ENCODE data around the gene TNRC6B. TPM values are rescaled to one million over a fixed set of nuclear protein-coding genes. Genes with fewer than 3 reads are reported as not detected.
A peak's percentile ranks its signal among the peaks of the same experiment; 100 is the strongest.

Gene TNRC6B
- total and polyA plus RNA-seq, 4 donors = 6.2 to 70.4 (median 26.5) TPM

GRCh38 chr22:40238425-40239344 is 61.0 kb downstream of the TNRC6B start:
- Histone ChIP-seq H3K36me3 (ENCODE audit: control insufficient read depth in 4 of 4, insufficient read depth in 4 of 4, low read length in 4 of 4) (peaks cover 0 to 4% (median 2%) of the 10 kb centered on the region in 4 donors), H3K9me3 (ENCODE audit: control insufficient read depth in 4 of 4, insufficient read depth in 3 of 4, low read length in 3 of 4) (no peaks in the 10 kb centered on the region), H3K4me3 (no peak overlapping the region), H3K27ac (ENCODE audit: low read depth in 1 of 2, low read length in 1 of 2) (peak overlapping the region; percentile 44 to 53), H3K9ac (ENCODE audit: insufficient read depth in 1 of 2, low read length in 2 of 2) (no peak overlapping the region), H3K27me3 (ENCODE audit: control insufficient read depth in 3 of 3, insufficient read depth in 3 of 3, low read length in 2 of 3) (no peaks in the 10 kb centered on the region), H3K4me1 (ENCODE audit: control insufficient read depth in 5 of 5, insufficient read depth in 5 of 5, low read length in 5 of 5) (peaks cover 0 to 26% (median 9%) of the 10 kb centered on the region in 5 donors)
- ATAC-seq (ENCODE audit: insufficient read depth, low FRiP score) = no peak
- 65 to 78% methylated on average over 16 of the region's 16 CpGs for WGBS, 2 donors
- no peak for TF ChIP-seq CTCF (IDR thresholded peaks at IDR 0.05; ENCODE audit: control extremely low read depth, extremely low read depth)
- no peak for DNase-seq

GRCh38 chr22:40239345-40239683 is 61.6 kb downstream of the TNRC6B start:
- Histone ChIP-seq H3K36me3 (ENCODE audit: control insufficient read depth in 4 of 4, insufficient read depth in 4 of 4, low read length in 4 of 4) (peaks cover 0 to 4% (median 0%) of the 10 kb centered on the region in 4 donors), H3K27ac (ENCODE audit: low read depth in 1 of 2, low read length in 1 of 2) (peak overlapping the region; percentile 44 to 53), H3K9ac (ENCODE audit: insufficient read depth in 1 of 2, low read length in 2 of 2) (no peak overlapping the region), H3K9me3 (ENCODE audit: control insufficient read depth in 4 of 4, insufficient read depth in 3 of 4, low read length in 3 of 4) (no peaks in the 10 kb centered on the region), H3K27me3 (ENCODE audit: control insufficient read depth in 3 of 3, insufficient read depth in 3 of 3, low read length in 2 of 3) (no peaks in the 10 kb centered on the region), H3K4me1 (ENCODE audit: control insufficient read depth in 5 of 5, insufficient read depth in 5 of 5, low read length in 5 of 5) (peaks cover 0 to 26% (median 9%) of the 10 kb centered on the region in 5 donors), H3K4me3 (no peak overlapping the region)
- DNase-seq = no peak
- WGBS, 2 donors = 80 to 88% methylated on average over 4 of the region's 4 CpGs
- ATAC-seq (ENCODE audit: insufficient read depth, low FRiP score) = no peak
- TF ChIP-seq CTCF (IDR thresholded peaks at IDR 0.05; ENCODE audit: control extremely low read depth, extremely low read depth) = no peak

- Histone ChIP-seq H3K9me3 (ENCODE audit: control insufficient read depth in 4 of 4, insufficient read depth in 3 of 4, low read length in 3 of 4) (no peaks in the 10 kb centered on the region), H3K9ac (ENCODE audit: insufficient read depth in 1 of 2, low read length in 2 of 2) (no peak overlapping the region), H3K27me3 (ENCODE audit: control insufficient read depth in 3 of 3, insufficient read depth in 3 of 3, low read length in 2 of 3) (no peaks in the 10 kb centered on the region), H3K4me3 (no peak overlapping the region), H3K4me1 (ENCODE audit: control insufficient read depth in 5 of 5, insufficient read depth in 5 of 5, low read length in 5 of 5) (peaks cover 0 to 26% (median 5%) of the 10 kb centered on the region in 5 donors), H3K36me3 (ENCODE audit: control insufficient read depth in 4 of 4, insufficient read depth in 4 of 4, low read length in 4 of 4) (peaks cover 0 to 4% (median 0%) of the 10 kb centered on the region in 4 donors), H3K27ac (ENCODE audit: low read depth in 1 of 2, low read length in 1 of 2) (no peak overlapping the region)
- no peak for TF ChIP-seq CTCF (IDR thresholded peaks at IDR 0.05; ENCODE audit: control extremely low read depth, extremely low read depth)
- DNase-seq = no peak
- ATAC-seq (ENCODE audit: insufficient read depth, low FRiP score) = no peak
- 80 to 91% methylated on average over 3 of the region's 3 CpGs for WGBS, 2 donors
Observed at GRCh38 chr22:40240160-40240559, 62.4 kb downstream of the TNRC6B start.

Measured in lung (tissue), 12 donors.